KMS-11 (cell line): ENCODE results near the gene TCF12.
"Not testable (repeated sequence)": the region's sequence is repeated elsewhere in the genome, so short reads cannot be mapped to it uniquely, and the experiment has no call there.

ENCODE experiments used
- H2AFZ ChIP-seq: fragments of 200-600 bp; sonication (generic); 2 replicates; pipeline ENCODE4 v1.6.1; 2016; ENCODE audit warnings: antibody characterized with exemption, mixed run types, low read depth
- H3K27ac ChIP-seq: fragments of 200-600 bp; sonication (generic); 2 replicates; pipeline ENCODE4 v1.6.1; 2016; ENCODE audit warnings: mild to moderate bottlenecking, mixed run types
- H3K27me3 ChIP-seq: fragments of 200-600 bp; sonication (generic); 2 replicates; pipeline ENCODE4 v1.6.1; 2017; ENCODE audit warnings: mild to moderate bottlenecking, low read depth, mixed run types, moderate library complexity; ENCODE audit not compliant: insufficient read depth
- H3K36me3 ChIP-seq: fragments of 200-600 bp; sonication (generic); 2 replicates; pipeline ENCODE4 v1.6.1; 2017; ENCODE audit warnings: mild to moderate bottlenecking, mixed run types; ENCODE audit not compliant: insufficient read depth
- H3K4me1 ChIP-seq: fragments of 200-600 bp; sonication (generic); 2 replicates; pipeline ENCODE4 v1.6.1; 2016; ENCODE audit warnings: mild to moderate bottlenecking, low read depth, mixed run types; ENCODE audit not compliant: poor library complexity, severe bottlenecking
- H3K4me2 ChIP-seq: fragments of 200-600 bp; sonication (generic); 2 replicates; pipeline ENCODE4 v1.7.0; 2016; ENCODE audit warnings: mild to moderate bottlenecking, mixed run types
- H3K4me3 ChIP-seq: fragments of 200-600 bp; sonication (generic); IDR thresholded peaks from 2 replicates; pipeline ENCODE4 v1.6.1; 2017; ENCODE audit warnings: low read depth, low read length, mixed read lengths; ENCODE audit not compliant: insufficient read depth
- H3K79me2 ChIP-seq: fragments of 200-600 bp; sonication (generic); 2 replicates; pipeline ENCODE4 v1.6.1; 2016; ENCODE audit warnings: low read depth, mixed run types; ENCODE audit not compliant: insufficient read depth
- H3K9ac ChIP-seq: fragments of 200-600 bp; sonication (generic); 2 replicates; pipeline ENCODE4 v1.6.1; 2016; ENCODE audit warnings: mild to moderate bottlenecking, mixed run types
- H4K20me1 ChIP-seq: fragments of 200-600 bp; sonication (generic); 2 replicates; pipeline ENCODE4 v1.6.1; 2016; ENCODE audit warnings: mild to moderate bottlenecking, mixed run types; ENCODE audit not compliant: insufficient read depth
- TF ChIP-seq, protein P1 (sequence below): fragments of 200-600 bp; sonication (generic); conservative IDR thresholded peaks from 2 replicates; pipeline ENCODE4 v1.6.1; 2017; ENCODE audit warnings: low read depth, mild to moderate bottlenecking, antibody characterized with exemption, low read length, moderate library complexity, mixed read lengths

Gene TCF12

DNA sequence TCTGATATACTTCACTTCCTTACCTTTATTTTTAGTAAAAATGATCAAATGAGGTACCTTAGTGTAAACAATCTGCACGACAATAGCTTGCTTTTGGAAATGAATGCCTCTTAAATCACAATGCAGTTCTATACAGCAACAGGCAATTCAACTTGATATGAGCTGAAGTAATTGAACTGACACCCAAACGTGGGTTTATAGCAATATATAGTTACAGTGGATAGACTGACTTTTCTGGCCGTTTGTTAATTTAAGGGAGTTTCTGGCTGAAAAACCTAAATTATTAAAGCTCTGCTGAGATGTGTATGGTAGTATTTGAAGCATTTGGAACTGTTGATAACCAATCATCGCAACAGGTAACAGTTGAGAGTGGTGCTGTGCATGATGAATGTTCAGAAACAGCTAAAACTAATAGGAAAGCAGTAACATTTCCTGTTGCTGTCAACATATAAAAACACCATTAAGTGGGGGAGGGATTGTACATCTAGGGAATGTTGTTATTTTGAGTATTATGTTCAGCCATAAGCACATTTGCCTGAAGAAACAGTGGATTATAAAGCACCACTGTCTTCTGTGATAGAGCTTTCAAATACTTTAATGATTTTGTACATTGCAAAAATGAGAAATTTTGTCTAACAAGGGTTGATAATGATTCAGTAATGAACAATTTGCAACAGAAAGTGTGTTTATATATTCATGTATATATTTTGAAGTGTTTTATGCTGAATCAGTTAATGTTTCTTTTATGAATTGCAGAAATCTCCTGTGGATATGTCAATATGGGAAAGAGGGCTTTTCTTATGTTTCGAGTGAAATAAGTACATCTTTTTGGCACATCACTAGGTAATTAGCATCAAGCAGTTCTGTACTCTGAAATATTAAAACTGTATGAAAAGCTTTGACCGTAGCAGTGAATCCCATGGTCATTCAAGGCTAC, 176.1 kb downstream of the TCF12 start:
- TF ChIP-seq, protein P1, sequence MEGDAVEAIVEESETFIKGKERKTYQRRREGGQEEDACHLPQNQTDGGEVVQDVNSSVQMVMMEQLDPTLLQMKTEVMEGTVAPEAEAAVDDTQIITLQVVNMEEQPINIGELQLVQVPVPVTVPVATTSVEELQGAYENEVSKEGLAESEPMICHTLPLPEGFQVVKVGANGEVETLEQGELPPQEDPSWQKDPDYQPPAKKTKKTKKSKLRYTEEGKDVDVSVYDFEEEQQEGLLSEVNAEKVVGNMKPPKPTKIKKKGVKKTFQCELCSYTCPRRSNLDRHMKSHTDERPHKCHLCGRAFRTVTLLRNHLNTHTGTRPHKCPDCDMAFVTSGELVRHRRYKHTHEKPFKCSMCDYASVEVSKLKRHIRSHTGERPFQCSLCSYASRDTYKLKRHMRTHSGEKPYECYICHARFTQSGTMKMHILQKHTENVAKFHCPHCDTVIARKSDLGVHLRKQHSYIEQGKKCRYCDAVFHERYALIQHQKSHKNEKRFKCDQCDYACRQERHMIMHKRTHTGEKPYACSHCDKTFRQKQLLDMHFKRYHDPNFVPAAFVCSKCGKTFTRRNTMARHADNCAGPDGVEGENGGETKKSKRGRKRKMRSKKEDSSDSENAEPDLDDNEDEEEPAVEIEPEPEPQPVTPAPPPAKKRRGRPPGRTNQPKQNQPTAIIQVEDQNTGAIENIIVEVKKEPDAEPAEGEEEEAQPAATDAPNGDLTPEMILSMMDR = no peak
- Histone ChIP-seq H3K4me3 (no peak overlapping the region), H3K4me1 (peaks cover 14% of the 10 kb centered on the region), H4K20me1 (no peaks in the 10 kb centered on the region), H3K36me3 (no peaks in the 10 kb centered on the region), H3K27ac (no peak overlapping the region), H3K9ac (no peak overlapping the region), H3K4me2 (no peak overlapping the region), H3K27me3 (no peaks in the 10 kb centered on the region), H2AFZ (no peak overlapping the region), H3K79me2 (no peaks in the 10 kb centered on the region)

DNA sequence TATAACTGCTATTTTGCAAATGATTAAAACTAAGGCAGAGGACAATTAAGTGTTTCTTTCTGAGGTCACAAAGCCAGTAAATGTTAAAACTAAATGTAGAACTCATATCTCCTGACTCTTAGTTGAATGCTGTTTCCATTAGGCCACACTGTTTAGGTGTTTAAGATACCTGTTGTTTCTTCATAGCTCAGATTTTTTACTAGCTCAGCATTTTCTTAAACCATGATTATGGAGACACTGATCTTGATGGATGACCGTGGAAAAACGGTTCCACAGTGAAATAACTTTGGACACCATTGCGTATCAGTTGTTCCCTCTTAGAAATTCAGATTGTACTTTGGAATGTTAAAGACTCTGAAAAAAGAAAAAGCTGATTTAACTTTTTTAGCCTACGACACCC, 177.5 kb downstream of the TCF12 start:
- H3K4me3 ChIP-seq = no peak overlapping the region
- no peaks in the 10 kb centered on the region for H3K79me2 ChIP-seq

DNA sequence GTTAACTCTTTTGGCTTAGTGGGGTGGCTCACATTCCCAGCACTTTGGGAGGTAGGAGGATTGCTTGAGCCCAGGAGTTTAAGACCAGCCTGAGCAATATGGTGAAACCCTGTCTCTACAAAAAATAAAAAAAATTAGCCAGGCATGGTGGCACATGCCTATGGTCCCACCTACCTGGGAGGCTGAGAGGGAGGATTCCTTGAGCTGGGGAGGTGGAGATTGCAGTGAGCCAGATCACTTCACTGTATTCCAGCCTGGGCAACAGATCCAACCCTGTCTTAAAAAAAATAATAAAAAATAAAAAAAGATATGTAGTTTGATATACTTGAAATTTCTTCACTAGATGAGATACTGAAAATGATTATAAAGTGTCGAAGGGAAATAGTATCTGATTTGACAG, 178.8 kb downstream of the TCF12 start:
- H2AFZ ChIP-seq = no peak overlapping the region
- H3K4me2 ChIP-seq = no peak overlapping the region
- H3K4me3 ChIP-seq = no peak overlapping the region
- H3K36me3 ChIP-seq = no peaks in the 10 kb centered on the region
- H3K4me1 ChIP-seq = peaks cover 6% of the 10 kb centered on the region
- 0 out of 2 replicates have a peak, but pooled peaks cover 5% of the 10 kb centered on the region for H3K79me2 ChIP-seq
- no peaks in the 10 kb centered on the region for H4K20me1 ChIP-seq
- TF ChIP-seq, protein P1 = no peak
- H3K9ac ChIP-seq = no peak overlapping the region
- H3K27ac ChIP-seq = no peak overlapping the region
- no peaks in the 10 kb centered on the region for H3K27me3 ChIP-seq

More for the DNA sequence above, 177.5 kb downstream of the TCF12 start:
- Histone ChIP-seq H3K4me2 (no peak overlapping the region), H2AFZ (no peak overlapping the region), H3K36me3 (no peaks in the 10 kb centered on the region), H4K20me1 (no peaks in the 10 kb centered on the region), H3K9ac (no peak overlapping the region), H3K4me1 (peaks cover 14% of the 10 kb centered on the region), H3K27ac (no peak overlapping the region), H3K27me3 (no peaks in the 10 kb centered on the region)
- TF ChIP-seq, protein P1 = no peak

DNA sequence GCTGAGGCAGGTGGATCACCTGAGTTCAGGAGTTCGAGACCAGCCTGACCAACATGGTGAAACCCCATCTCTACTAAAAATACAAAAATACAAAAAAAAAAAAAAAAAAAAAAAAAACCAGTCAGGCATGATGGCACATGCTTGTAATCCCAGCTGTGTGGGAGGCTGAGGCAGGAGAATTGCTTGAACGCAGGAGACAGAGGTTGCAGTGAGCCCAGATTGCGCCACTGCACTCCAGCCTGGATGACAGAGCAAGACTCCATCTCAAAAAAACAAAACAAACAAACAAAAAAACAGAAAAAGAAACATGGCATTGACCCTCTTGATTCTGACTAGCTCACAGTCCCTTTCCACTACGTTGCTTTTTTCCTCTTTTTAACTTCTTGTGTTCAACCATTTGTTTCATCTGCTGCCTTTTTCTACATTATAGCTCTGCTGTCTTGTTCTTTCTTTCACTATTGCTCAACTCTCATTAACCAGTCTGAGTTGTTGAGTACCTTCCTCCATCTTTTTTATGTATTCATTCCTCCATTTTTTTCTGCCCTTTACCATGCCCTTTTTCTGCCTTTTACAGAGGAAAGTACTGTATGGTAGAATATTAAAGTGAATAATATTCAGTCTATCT, 179.6 kb downstream of the TCF12 start:
- H3K27ac ChIP-seq, H3K27me3 ChIP-seq, H2AFZ ChIP-seq, H3K4me2 ChIP-seq, H3K9ac ChIP-seq, H3K4me1 ChIP-seq, H3K36me3 ChIP-seq, H3K4me3 ChIP-seq, H3K79me2 ChIP-seq, H4K20me1 ChIP-seq: not testable (repeated sequence)
